Stimulated activated CD4-positive, alpha-beta T cell treated with anti-CD3 and anti-CD28 coated beads, Interleukin-12 subunit alpha, Interleukin-12 subunit beta, amount 100 ng/mL, for 48 hours (primary cell): Measurements from ENCODE around the gene COLEC11.
"Not testable (repeated sequence)": the region's sequence is repeated elsewhere in the genome, so short reads cannot be mapped to it uniquely, and the experiment has no call there.

Source experiments
- DNase-seq, 3 donors: peaks; one replicate each; pipeline ENCODE4 v3.0.0-alpha.2; 2020; ENCODE audit warnings: low read depth in 2 of 3, low spot score in 1 of 3

Gene COLEC11

DNA sequence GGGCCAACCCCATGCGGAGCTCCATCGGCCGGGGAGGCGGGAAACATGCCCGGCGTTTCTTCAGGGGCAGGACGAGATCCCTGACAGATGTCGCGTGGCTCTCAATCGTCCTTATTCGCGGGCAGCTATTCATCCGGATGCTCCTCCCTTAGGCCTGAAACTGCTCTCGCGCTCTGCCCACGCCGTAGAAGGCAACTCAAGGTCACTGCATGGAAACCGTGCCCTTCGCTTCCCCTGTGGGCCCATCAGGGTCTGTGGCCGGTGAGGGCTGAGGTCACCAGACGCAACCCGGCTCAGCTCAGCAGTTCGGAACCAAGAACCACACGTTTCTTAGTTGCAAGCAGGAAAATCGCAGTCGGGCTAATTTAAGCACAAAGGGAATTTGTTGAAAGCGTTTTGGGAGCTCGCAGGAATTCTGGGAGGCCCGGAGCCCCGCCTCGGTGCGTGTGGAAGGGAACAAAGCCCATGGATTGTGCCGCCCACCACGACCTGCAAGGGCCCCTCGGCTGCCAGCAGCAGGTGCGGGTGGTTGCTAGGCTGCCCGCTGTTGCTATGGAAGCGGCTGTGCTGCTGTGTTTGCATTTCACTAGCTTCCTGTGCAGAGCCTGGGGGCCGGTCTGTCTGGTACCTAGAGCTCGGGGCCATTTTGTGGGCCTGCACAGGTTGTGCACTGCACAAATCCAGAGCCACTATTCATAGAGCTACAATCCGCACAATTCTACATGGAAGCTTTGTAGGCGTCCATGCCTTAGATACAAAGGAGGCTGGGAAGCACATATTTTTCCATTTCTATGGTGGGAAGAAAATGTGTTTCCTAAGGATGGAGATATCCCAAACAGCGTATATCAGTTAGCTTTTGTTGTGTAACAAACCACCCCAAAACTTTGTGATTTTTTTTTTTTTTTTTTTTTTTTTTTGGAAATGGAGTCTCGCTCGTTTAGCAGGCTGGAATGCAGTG is 57.1 kb downstream of the COLEC11 start:
- DNase-seq, result peak; percentile 45 to 57 (median 47)

- no peak for DNase-seq
These were observed 58.1 kb downstream of the COLEC11 start for GRCh38 chr2:3652896-3653625.

- no peak for DNase-seq
These were observed 59.1 kb downstream of the COLEC11 start for GRCh38 chr2:3654011-3654410.

DNA sequence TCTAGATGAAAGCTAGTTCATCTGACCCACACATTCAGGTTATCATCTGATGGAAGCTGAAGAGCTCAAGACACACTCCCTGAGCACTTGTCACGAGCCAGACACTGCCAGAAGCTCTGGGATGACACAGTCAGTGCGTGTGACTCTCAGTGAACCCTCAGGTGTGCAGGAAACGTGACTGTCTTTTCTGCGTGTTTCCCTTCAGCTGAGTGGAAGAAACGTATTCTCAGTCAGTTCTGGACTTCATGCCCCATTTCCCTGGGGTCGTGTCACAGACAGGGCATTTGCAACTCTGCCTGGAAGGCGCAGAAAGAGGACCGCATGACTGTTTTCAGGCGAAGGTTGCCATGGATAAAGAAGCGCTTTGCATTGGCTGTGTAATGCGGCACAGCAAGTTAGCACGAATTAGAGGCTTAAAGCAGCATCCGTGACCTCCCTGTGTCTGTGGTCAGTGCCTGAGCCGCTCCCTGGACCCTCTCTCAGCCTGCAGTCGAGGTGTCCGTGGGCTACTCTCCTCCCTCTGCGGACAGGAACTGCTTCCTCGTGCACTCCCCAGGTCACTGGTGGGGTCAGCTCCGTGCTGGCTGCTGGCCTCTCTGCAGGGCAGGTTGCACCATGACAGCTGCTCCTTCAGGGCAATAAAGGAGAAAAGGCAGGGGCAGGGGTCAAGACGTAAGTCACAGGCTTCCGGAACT is 59.8 kb downstream of the COLEC11 start:
- no peak for DNase-seq

DNA sequence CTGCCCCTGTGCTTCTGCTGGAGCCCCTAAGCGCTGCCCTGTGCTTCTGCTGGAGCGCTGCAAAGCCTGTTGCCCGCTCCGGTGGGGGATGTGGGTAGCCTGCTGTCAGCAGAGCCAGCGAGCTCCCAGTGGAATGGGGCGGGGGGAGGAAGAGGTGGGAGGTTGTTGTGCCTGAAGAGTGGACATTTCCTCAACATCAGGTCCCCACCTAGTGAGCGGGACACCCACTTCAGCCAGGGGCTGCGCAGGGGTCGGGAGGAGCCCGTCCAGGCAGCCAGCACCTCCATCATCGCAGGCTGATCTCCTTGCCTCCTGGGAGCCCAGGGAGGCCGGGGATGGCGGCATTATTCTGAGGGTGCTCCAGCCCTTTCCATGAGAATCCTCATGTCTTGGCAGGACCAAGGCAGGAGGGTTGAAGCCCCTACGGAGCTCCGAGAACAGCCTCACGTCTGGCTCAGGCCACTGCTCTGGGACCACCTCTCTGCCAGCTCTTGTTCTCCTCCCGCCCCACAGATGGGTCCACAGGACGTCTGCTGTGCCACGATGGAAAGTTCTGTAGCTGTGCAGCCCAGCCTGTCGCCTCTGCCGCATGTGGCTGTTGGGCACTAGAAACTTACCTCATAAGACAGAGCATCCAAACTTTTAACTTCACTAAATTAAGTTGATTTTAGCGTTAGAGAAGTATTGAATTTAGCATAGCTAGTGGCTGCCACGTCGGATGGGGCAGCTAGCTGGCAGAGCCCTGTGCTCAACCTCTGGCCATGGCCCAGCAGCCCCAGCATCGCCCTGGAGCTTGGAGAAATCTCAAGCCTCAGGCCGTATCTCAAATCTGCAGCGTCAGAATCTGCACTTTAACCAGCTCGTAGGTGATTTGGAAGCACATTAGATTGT is 61.2 kb downstream of the COLEC11 start:
- DNase-seq, result no peak

- DNase-seq, result no peak
These were observed 62.1 kb downstream of the COLEC11 start for GRCh38 chr2:3656762-3657721.

DNA sequence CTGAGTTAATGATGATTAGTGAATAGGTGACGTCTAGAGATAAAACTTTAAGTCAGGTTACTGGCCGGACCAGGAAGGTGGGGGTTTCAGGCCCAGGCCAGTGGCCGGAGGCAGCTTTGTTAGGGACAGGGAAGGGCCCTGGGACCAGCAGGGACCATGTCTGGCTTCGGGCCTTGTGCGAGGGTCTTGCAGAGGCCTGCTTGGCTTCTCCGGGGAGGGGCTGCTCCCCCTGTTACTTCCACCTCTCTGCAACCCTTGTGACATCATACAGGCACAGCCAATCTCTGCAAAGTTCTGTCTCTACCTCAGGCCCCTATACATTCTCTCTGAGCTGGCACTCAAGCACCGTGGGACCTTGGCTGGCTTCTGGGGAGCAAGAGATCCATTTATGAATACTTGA is 63.0 kb downstream of the COLEC11 start, which contains the start of gene ALLC:
Gene ALLC (plus strand): TSS at position 320 of the 400 bp plus-strand sequence. CDS start 12,958 bp downstream, outside the sequence.
- DNase-seq, result no peak

GRCh38 chr2:3659447-3660432 is 64.8 kb downstream of the COLEC11 start:
- no peak for DNase-seq

- not testable (repeated sequence) for DNase-seq
These were observed 65.7 kb downstream of the COLEC11 start for GRCh38 chr2:3660640-3661039.

GRCh38 chr2:3661149-3661660 is 66.3 kb downstream of the COLEC11 start:
- DNase-seq, result no peak

GRCh38 chr2:3662239-3662638 is 67.3 kb downstream of the COLEC11 start:
- DNase-seq, result no peak

DNA sequence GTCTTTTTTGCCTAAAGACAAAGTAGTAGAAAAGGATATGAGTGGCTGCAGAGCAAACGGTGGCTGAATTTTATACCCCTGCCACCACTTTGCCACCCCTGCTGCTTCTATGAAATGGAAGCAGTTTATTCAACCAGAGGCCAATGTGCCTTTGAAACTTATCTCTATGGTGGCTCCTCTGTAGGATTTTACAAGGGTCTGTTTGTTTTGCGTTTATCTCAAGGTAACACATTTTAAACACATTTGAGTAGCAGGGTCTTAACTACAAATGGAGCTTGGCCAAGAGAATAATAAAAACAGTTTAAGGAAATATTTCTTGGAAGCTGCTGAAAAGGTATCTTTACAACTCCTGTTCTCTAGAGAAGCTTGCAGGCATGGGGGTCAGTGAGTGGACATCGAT is 69.2 kb downstream of the COLEC11 start:
- no peak for DNase-seq

- DNase-seq, result no peak
These were observed 70.0 kb downstream of the COLEC11 start for GRCh38 chr2:3664925-3665324.

- no peak for DNase-seq
These were observed 71.1 kb downstream of the COLEC11 start for GRCh38 chr2:3665886-3666612.

DNA sequence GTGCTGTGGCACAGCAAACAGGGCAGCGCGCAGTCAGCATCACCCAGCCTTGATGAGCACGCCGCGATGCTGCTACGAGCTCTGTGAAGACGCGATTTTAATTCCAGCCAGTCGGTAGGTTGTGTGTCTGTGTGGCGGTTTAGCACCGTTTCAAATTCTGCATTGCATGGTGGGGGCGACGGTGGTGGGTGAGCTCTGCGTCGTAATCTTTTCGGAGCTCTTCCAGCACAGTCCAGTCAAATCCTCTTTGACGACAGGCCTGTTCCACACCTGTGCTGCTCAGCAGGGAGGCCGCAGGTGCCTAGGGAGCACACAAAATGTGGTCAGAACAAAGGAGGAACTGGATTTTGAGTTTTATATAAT is 71.7 kb downstream of the COLEC11 start:
- DNase-seq, result no peak

DNA sequence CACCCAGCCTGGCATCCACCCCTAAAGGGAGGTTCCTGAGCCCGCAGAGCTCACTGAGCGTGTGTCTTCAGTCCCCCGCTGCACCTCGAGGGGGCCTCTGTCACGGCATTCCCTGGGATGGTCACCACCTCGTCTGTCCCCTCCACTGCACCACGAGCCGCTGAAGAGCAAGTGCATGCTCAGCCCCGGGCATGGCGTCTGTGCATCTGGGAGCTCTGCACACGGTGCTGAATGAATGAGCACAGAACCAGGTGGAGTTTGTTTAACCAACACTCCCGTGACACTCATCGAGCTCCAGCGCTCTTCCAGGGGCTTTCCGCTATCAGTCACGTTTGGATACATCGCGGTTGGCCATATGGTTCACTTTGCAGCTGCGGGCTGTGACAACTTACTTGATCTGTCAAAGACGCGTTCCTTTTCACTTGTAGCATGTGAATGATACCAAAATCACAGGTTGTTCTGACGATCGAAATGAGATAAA is 72.3 kb downstream of the COLEC11 start:
- no peak for DNase-seq

DNA sequence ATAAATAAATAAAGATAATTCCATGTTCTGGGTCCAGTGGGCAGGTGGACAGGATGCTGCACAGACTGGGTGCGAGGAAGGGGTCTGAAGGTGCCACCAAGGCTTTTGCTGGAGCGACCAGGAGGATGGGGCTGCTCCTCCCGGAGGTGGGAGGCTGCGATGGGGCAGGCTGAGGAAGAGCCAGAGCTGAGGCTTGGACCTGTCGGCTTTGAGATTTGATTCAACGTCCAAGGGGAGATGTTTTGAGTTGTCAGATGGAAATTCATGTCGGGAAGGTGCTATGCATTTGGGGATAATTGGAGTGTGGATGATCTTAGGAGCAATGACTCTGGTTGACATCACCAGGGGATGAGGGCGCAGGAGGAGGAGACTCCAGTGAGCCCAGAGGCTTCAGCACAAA is 74.7 kb downstream of the COLEC11 start:
- no peak for DNase-seq
